Endothelial cell (in vitro differentiated cells): ENCODE results near the gene ANKRD13C. TPM values are rescaled to one million over a fixed set of nuclear protein-coding genes. Genes with fewer than 3 reads are reported as not detected.

Experiments
- DNase-seq: peaks from one replicate; pipeline ENCODE4 v3.0.0; 2021; ENCODE audit warnings: low spot score
- H3K27ac Mint-ChIP-seq: one replicate; pipeline ENCODE4 v1.8.0; 2021; ENCODE audit warnings: mixed read lengths, inconsistent platforms; ENCODE audit not compliant: unreplicated experiment
- H3K27me3 Mint-ChIP-seq: one replicate; pipeline ENCODE4 v1.8.0; 2021; ENCODE audit warnings: mild to moderate bottlenecking, moderate library complexity, mixed read lengths, inconsistent platforms; ENCODE audit not compliant: unreplicated experiment
- H3K36me3 Mint-ChIP-seq: one replicate; pipeline ENCODE4 v1.8.0; 2021; ENCODE audit warnings: mild to moderate bottlenecking, low read depth, mixed read lengths, inconsistent platforms; ENCODE audit not compliant: unreplicated experiment
- H3K4me1 Mint-ChIP-seq: one replicate; pipeline ENCODE4 v1.8.0; 2021; ENCODE audit warnings: mild to moderate bottlenecking, mixed read lengths, inconsistent platforms; ENCODE audit not compliant: unreplicated experiment
- H3K4me3 Mint-ChIP-seq: one replicate; pipeline ENCODE4 v1.8.0; 2021; ENCODE audit warnings: mild to moderate bottlenecking, mixed read lengths, inconsistent platforms; ENCODE audit not compliant: unreplicated experiment
- H3K9me3 Mint-ChIP-seq: one replicate; pipeline ENCODE4 v1.8.0; 2021; ENCODE audit warnings: mixed read lengths, inconsistent platforms; ENCODE audit not compliant: unreplicated experiment
- CTCF ChIP-seq: fragments of 200-600 bp; sonication (generic); IDR thresholded peaks from one replicate; pipeline ENCODE4 v1.5.0; 2021; ENCODE audit warnings: antibody characterized with exemption; ENCODE audit not compliant: unreplicated experiment
- total RNA-seq: library from RNA; stranded (reverse); fragmentation: NEBNext Ultra II Directional; extraction: Animal tissue kit (Norgen Biotek cat#: 25700); gene quantifications from one replicate; pipeline ENCODE4 v1.2.1, GENCODE V29; 2021; ENCODE audit not compliant: unreplicated experiment

Gene ANKRD13C
- total RNA-seq, 1 donor from 2014 or later = 20.9 TPM

GRCh38 chr1:70239940-70240339 is 114.6 kb downstream of the ANKRD13C start:
- no peak overlapping the region for H3K4me3 Mint-ChIP-seq
- H3K36me3 Mint-ChIP-seq = peaks cover 36% of the 10 kb centered on the region
- no peak overlapping the region for H3K27ac Mint-ChIP-seq
- H3K9me3 Mint-ChIP-seq = no peaks in the 10 kb centered on the region
- no peaks in the 10 kb centered on the region for H3K4me1 Mint-ChIP-seq
- DNase-seq = no peak
- TF ChIP-seq CTCF = no peak
- no peaks in the 10 kb centered on the region for H3K27me3 Mint-ChIP-seq

- H3K36me3 Mint-ChIP-seq = peaks cover 24% of the 10 kb centered on the region
- H3K27me3 Mint-ChIP-seq = no peaks in the 10 kb centered on the region
- no peak for DNase-seq
- H3K27ac Mint-ChIP-seq = no peak overlapping the region
- H3K4me1 Mint-ChIP-seq = no peaks in the 10 kb centered on the region
- no peak for TF ChIP-seq CTCF
- no peaks in the 10 kb centered on the region for H3K9me3 Mint-ChIP-seq
- no peak overlapping the region for H3K4me3 Mint-ChIP-seq
Measured at GRCh38 chr1:70234733-70235132, 119.8 kb downstream of the ANKRD13C start.

GRCh38 chr1:70231475-70231874 is 123.0 kb downstream of the ANKRD13C start:
- Mint-ChIP-seq H3K27me3 (no peaks in the 10 kb centered on the region), H3K9me3 (no peaks in the 10 kb centered on the region), H3K27ac (peak overlapping the region; percentile 44), H3K4me1 (peaks cover 10% of the 10 kb centered on the region), H3K36me3 (peaks cover 18% of the 10 kb centered on the region), H3K4me3 (no peak overlapping the region)
- no peak for TF ChIP-seq CTCF
- no peak for DNase-seq

- Mint-ChIP-seq H3K27ac (no peak overlapping the region), H3K4me3 (no peak overlapping the region), H3K27me3 (peaks cover 2% of the 10 kb centered on the region), H3K36me3 (peaks cover 12% of the 10 kb centered on the region), H3K9me3 (no peaks in the 10 kb centered on the region), H3K4me1 (peaks cover 25% of the 10 kb centered on the region)
- no peak for DNase-seq
- no peak for TF ChIP-seq CTCF
Measured at GRCh38 chr1:70228670-70229069, 125.9 kb downstream of the ANKRD13C start.

GRCh38 chr1:70227439-70227838 is 127.1 kb downstream of the ANKRD13C start:
- H3K27me3 Mint-ChIP-seq = peaks cover 2% of the 10 kb centered on the region
- H3K27ac Mint-ChIP-seq = peak overlapping the region; percentile 34
- no peak overlapping the region for H3K4me3 Mint-ChIP-seq
- H3K36me3 Mint-ChIP-seq = peaks cover 9% of the 10 kb centered on the region
- TF ChIP-seq CTCF = no peak
- H3K4me1 Mint-ChIP-seq = peaks cover 35% of the 10 kb centered on the region
- DNase-seq = no peak
- H3K9me3 Mint-ChIP-seq = no peaks in the 10 kb centered on the region
